ENCODE data around the gene LIPC.

The LIPC gene

GRCh38 chr15:58475573-58476524, 44.1 kb downstream of the LIPC start:
- no peak for DNase-seq (ENCODE audit: low read depth)

GRCh38 chr15:58476525-58477162, 44.9 kb downstream of the LIPC start:
- no peak for DNase-seq (ENCODE audit: low read depth)

GRCh38 chr15:58477170-58477569, 45.4 kb downstream of the LIPC start:
- DNase-seq (ENCODE audit: low read depth), result no peak

GRCh38 chr15:58478035-58478434, 46.2 kb downstream of the LIPC start:
- no peak for DNase-seq (ENCODE audit: low read depth)

GRCh38 chr15:58478579-58478978, 46.8 kb downstream of the LIPC start:
- DNase-seq (ENCODE audit: low read depth), result no peak

GRCh38 chr15:58479941-58480340, 48.1 kb downstream of the LIPC start:
- DNase-seq (ENCODE audit: low read depth), result no peak

GRCh38 chr15:58483376-58483775, 51.6 kb downstream of the LIPC start:
- no peak for DNase-seq (ENCODE audit: low read depth)

GRCh38 chr15:58484791-58485600, 53.2 kb downstream of the LIPC start:
- no peak for DNase-seq (ENCODE audit: low read depth)

GRCh38 chr15:58486062-58486461, 54.3 kb downstream of the LIPC start:
- no peak for DNase-seq (ENCODE audit: low read depth)

- DNase-seq (ENCODE audit: low read depth), result no peak
These were observed 54.8 kb downstream of the LIPC start for GRCh38 chr15:58486564-58486963.

- no peak for DNase-seq (ENCODE audit: low read depth)
These were observed 55.4 kb downstream of the LIPC start for GRCh38 chr15:58487041-58487723.

GRCh38 chr15:58487724-58488120, 55.9 kb downstream of the LIPC start:
- DNase-seq (ENCODE audit: low read depth), result no peak

- no peak for DNase-seq (ENCODE audit: low read depth)
These were observed 57.7 kb downstream of the LIPC start for GRCh38 chr15:58489289-58490085.

GRCh38 chr15:58490086-58490887, 58.5 kb downstream of the LIPC start:
- DNase-seq (ENCODE audit: low read depth), result no peak

GRCh38 chr15:58490888-58491473, 59.2 kb downstream of the LIPC start:
- no peak for DNase-seq (ENCODE audit: low read depth)

- no peak for DNase-seq (ENCODE audit: low read depth)
These were observed 59.9 kb downstream of the LIPC start for GRCh38 chr15:58491499-58492202.

GRCh38 chr15:58492661-58493397, 61.0 kb downstream of the LIPC start:
- no peak for DNase-seq (ENCODE audit: low read depth)

GRCh38 chr15:58494567-58494966, 62.8 kb downstream of the LIPC start:
- no peak for DNase-seq (ENCODE audit: low read depth)

Measured in activated T-cell treated with anti-CD3 and anti-CD28 coated beads for 24 hours (primary cell).